Adrenal gland (tissue), 12 donors: Measurements from ENCODE around the gene SPINDOC. TPM values are rescaled to one million over a fixed set of nuclear protein-coding genes. Genes with fewer than 3 reads are reported as not detected.

ENCODE experiments used
- DNase-seq, 7 donors: peaks; one replicate each; pipeline ENCODE4 v3.0.0-alpha.2; 2019 to 2020
- H3K27ac ChIP-seq, 5 donors: fragments of 200-600 bp; sonication (generic) in 4 of 5; 1 replicate in 3 of 5; 2 replicates in 2 of 5; pipeline versions ENCODE4 v1.5.1 to v1.8.0; 2016 to 2020; ENCODE audit warnings: mild to moderate bottlenecking in 1 of 5
- H3K27me3 ChIP-seq: fragments of 200-600 bp; 2 replicates; pipeline ENCODE4 v1.8.0; 2021
- H3K36me3 ChIP-seq, 2 donors: fragments of 200-600 bp; replicated peaks in 1 of 2; 1 replicate in 1 of 2; 2 replicates in 1 of 2; pipeline versions ENCODE4 v1.5.1 to v1.8.0; 2018 to 2022
- H3K4me1 ChIP-seq, 2 donors: fragments of 200-600 bp; replicated peaks in 1 of 2; 1 replicate in 1 of 2; 2 replicates in 1 of 2; pipeline versions ENCODE4 v1.5.1 to v1.8.0; 2018 to 2021
- H3K4me3 ChIP-seq, 4 donors: fragments of 200-600 bp; sonication (generic) in 3 of 4; one replicate each; pipeline ENCODE4 v1.5.1; 2016 to 2018
- H3K9me3 ChIP-seq, 3 donors: fragments of 200-600 bp; sonication (generic) in 1 of 3; replicated peaks in 1 of 3; 1 replicate in 2 of 3; 2 replicates in 1 of 3; pipeline versions ENCODE4 v1.5.1 to v1.8.0; 2016 to 2021
- POLR2A ChIP-seq, 2 donors: fragments of 450-650 bp; IDR thresholded peaks; one replicate each; pipeline ENCODE4 v1.6.1; 2017; ENCODE audit warnings: antibody characterized with exemption in 2 of 2, mild to moderate bottlenecking in 2 of 2, moderate library complexity in 1 of 2
- whole genome bisulfite sequencing, 4 donors: extraction: QIAGEN DNeasy Blood & Tissue Kit in 2 of 4; methylation state at CpG; one replicate each; pipeline versions ENCODE4 v1.1.5 to v1.1.7; 2013 to 2017; 5-methylcytosine and 5-hydroxymethylcytosine counted together
- intact Hi-C, 2 donors: fragments of 100-400 bp; cut with DNase I; formaldehyde crosslinking; loops; one replicate each; pipeline versions ENCODE4 v1.14.1 to v1.15.0; 2022 to 2023
- polyA plus RNA-seq, 3 donors: library from polyadenylated mRNA; stranded (reverse); fragments of 200-250 nt in 2 of 3; fragments of 350-450 nt in 1 of 3; fragmentation: Illumina TruSeq in 1 of 3; extraction: RNeasy Lipid Tissue Mini Kit (QIAGEN cat#74804) in 1 of 3; gene quantifications; one replicate each; pipeline ENCODE4 v1.2.3, GENCODE V29; 2013 to 2014
- total RNA-seq, 9 donors: library from RNA; depleted of rRNA in 4 of 9; stranded (reverse); fragments of >200 nt in 4 of 9; fragments of 120-200 nt in 1 of 9; fragmentation: NEBNext Ultra II Directional in 1 of 9; extraction: Animal tissue kit (Norgen Biotek cat#: 25700) in 1 of 9; gene quantifications; one replicate each; pipeline versions ENCODE4 v1.1.0 to v1.2.4, GENCODE V29; 2013 to 2023
- TF ChIP-seq, protein P1 (sequence below), 6 experiments: fragments of 450-650 bp in 4 of 6; fragments of 200-600 bp in 2 of 6; sonication (generic) in 1 of 6; IDR thresholded peaks; 1 replicate in 5 of 6; 2 replicates in 1 of 6; pipeline versions ENCODE4 v1.5.1 to v1.8.0; 2016 to 2021; ENCODE audit warnings: antibody characterized with exemption in 6 of 6, mild to moderate bottlenecking in 2 of 6, moderate library complexity in 1 of 6
- donor health status: healthy with polysubstance abuse.
- donor health status: Bipolar disorder and iron deficiency.
- donor health status: DM: yes; HTN: yes; CAD: no.
- donor health status: DM: no; HTN: no; CAD: no.
- donor health status: DM: no; HTN: no; CAD: no.
- donor health status: DM: yes; HTN: yes; CAD: no.

The SPINDOC gene
- total and polyA plus RNA-seq, 12 donors = 4.5 to 19.2 (median 10.9) TPM

DNA sequence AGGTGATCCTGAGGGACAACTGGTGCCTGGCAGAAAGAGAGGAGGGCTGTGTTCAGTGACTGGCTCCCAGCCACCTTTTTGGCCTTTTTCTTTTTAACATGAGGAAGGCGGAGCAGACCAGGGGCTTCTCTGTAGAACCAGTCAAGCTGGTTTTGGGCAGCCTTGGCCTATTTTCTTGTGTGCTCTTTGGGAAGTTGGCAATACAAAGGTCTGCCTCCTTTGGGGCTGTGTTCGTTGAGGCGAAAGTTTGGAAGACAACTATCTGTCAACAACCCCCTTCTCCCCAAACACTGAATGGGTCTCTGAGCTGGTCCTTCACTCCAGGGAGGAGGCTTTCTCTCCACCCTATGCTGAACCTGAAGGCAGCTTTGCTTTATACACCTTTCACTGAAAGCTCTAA lies 34.1 kb downstream of the SPINDOC start:
- WGBS, 4 donors = 40 to 49% (median 45%) methylated on average over 3 of the region's 3 CpGs
- Histone ChIP-seq H3K4me3 (no peak overlapping the region), H3K27ac (peak overlapping the region; percentile 1 to 64 (median 39)), H3K9me3 (no peaks in the 10 kb centered on the region), H3K27me3 (no peaks in the 10 kb centered on the region), H3K36me3 (no peaks in the 10 kb centered on the region), H3K4me1 (peaks cover 42 to 75% of the 10 kb centered on the region in 2 donors)
- DNase-seq = peak in 3 of 7 donors; percentile 31 to 38 (median 33)
- intact Hi-C loops = no loop called here
- TF ChIP-seq, protein P1, sequence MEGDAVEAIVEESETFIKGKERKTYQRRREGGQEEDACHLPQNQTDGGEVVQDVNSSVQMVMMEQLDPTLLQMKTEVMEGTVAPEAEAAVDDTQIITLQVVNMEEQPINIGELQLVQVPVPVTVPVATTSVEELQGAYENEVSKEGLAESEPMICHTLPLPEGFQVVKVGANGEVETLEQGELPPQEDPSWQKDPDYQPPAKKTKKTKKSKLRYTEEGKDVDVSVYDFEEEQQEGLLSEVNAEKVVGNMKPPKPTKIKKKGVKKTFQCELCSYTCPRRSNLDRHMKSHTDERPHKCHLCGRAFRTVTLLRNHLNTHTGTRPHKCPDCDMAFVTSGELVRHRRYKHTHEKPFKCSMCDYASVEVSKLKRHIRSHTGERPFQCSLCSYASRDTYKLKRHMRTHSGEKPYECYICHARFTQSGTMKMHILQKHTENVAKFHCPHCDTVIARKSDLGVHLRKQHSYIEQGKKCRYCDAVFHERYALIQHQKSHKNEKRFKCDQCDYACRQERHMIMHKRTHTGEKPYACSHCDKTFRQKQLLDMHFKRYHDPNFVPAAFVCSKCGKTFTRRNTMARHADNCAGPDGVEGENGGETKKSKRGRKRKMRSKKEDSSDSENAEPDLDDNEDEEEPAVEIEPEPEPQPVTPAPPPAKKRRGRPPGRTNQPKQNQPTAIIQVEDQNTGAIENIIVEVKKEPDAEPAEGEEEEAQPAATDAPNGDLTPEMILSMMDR (IDR thresholded peaks at IDR 0.05) = no peak
- no peak for TF ChIP-seq POLR2A (IDR thresholded peaks at IDR 0.05)

DNA sequence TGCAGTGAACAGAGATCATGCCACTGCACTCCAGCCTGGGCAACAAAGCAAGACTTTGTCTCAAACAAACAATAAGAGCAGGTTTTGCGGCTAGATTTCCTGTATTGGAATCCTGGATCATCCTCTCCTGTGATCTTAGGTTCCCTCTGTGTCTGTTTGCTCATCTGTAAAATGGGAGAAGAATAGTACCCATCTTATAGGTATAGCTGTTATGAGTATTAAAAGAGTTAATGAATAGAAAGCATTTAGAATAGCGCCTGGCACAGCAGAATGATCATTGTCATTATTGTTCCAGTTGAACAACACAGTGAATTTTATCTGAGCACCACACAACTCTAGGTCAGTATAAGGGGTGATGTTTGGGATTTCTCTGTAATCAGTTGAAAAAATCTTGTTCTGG lies 36.4 kb downstream of the SPINDOC start:
- Histone ChIP-seq H3K27ac (no peak overlapping the region), H3K9me3 (no peaks in the 10 kb centered on the region), H3K4me3 (no peak overlapping the region), H3K36me3 (no peaks in the 10 kb centered on the region), H3K27me3 (no peaks in the 10 kb centered on the region), H3K4me1 (peaks cover 32 to 64% of the 10 kb centered on the region in 2 donors)
- 89 to 94% (median 91%) methylated on average over 2 of the region's 2 CpGs for WGBS, 4 donors
- intact Hi-C loops = no loop called here
- no peak for DNase-seq
- TF ChIP-seq, protein P1 (IDR thresholded peaks at IDR 0.05) = no peak
- TF ChIP-seq POLR2A (IDR thresholded peaks at IDR 0.05) = no peak

DNA sequence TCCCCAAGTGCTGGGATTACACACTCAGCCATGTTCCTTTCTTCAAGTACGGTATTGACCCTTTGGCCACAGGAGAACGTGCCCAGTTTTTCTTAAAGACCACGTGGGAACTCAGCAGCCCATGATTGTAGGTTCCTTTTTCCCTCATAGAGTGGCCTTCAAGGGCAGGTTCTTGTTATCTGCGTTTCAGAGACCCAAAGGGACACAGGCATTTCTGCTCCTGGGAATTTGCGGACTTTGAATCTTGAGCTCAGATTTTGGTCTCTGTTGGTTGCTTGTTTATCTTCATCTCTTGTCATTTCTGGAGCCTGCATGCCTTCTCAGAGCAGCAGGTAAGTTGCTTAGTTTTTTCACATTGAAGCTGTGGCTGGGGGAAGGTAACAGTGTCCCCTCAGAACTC lies 37.7 kb downstream of the SPINDOC start:
- no peaks in the 10 kb centered on the region for H3K27me3 ChIP-seq
- H3K27ac ChIP-seq = peak overlapping the region in 1 of 5 donors; percentile 53
- TF ChIP-seq, protein P1 (IDR thresholded peaks at IDR 0.05) = no peak
- TF ChIP-seq POLR2A (IDR thresholded peaks at IDR 0.05) = no peak
- DNase-seq = no peak
- no peak overlapping the region for H3K4me3 ChIP-seq
- 69 to 76% (median 73%) methylated on average over 5 of the region's 5 CpGs for WGBS, 4 donors
- no peaks in the 10 kb centered on the region for H3K36me3 ChIP-seq
- intact Hi-C loops = no loop called here
- H3K9me3 ChIP-seq = no peaks in the 10 kb centered on the region
- H3K4me1 ChIP-seq = peaks cover 24 to 64% of the 10 kb centered on the region in 2 donors

DNA sequence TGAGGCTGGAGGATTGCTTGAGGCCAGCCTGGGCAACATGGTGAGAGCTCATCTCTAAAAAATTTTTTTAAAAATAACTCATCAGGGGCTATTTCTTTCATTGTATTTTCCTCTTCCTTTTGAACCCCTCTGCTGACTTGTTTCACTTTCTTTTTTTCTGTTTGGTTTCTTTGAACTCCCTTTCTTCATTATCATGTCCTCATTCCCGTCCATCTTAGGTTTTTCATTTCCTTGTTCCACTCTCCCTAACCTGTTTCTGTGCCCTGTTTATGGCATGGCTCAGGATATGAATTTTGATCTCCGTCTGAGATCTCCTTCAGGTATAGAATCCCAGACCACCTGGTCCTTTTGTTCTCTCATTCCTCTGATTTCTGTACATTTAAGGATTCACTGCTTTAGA lies 38.1 kb downstream of the SPINDOC start:
- H3K4me1 ChIP-seq = peaks cover 24 to 64% of the 10 kb centered on the region in 2 donors
- H3K9me3 ChIP-seq = no peaks in the 10 kb centered on the region
- WGBS, 4 donors = 33 to 45% (median 36%) methylated on average over 2 of the region's 2 CpGs
- H3K4me3 ChIP-seq = no peak overlapping the region
- no peaks in the 10 kb centered on the region for H3K27me3 ChIP-seq
- no peaks in the 10 kb centered on the region for H3K36me3 ChIP-seq
- intact Hi-C loops = no loop called here
- TF ChIP-seq, protein P1 (IDR thresholded peaks at IDR 0.05) = no peak
- TF ChIP-seq POLR2A (IDR thresholded peaks at IDR 0.05) = no peak
- peak overlapping the region in 1 of 5 donors; percentile 53 for H3K27ac ChIP-seq
- no peak for DNase-seq
